OCI-LY7 (cell line): ENCODE results near the gene CA5A.

ENCODE experiments used
- EZH2phosphoT487 ChIP-seq: fragments of 200-600 bp; sonication (generic); IDR thresholded peaks from 2 replicates; pipeline ENCODE4 v1.6.1; 2018; ENCODE audit warnings: low read depth, borderline replicate concordance, mild to moderate bottlenecking, mixed run types, antibody characterized with exemption, low read length, moderate library complexity, mixed read lengths
- TF ChIP-seq, protein P1 (sequence below): fragments of 200-600 bp; sonication (generic); conservative IDR thresholded peaks from 2 replicates; pipeline ENCODE4 v1.5.1; 2014; ENCODE audit warnings: mild to moderate bottlenecking, antibody characterized with exemption, low read length, moderate library complexity, mixed read lengths

DNA sequence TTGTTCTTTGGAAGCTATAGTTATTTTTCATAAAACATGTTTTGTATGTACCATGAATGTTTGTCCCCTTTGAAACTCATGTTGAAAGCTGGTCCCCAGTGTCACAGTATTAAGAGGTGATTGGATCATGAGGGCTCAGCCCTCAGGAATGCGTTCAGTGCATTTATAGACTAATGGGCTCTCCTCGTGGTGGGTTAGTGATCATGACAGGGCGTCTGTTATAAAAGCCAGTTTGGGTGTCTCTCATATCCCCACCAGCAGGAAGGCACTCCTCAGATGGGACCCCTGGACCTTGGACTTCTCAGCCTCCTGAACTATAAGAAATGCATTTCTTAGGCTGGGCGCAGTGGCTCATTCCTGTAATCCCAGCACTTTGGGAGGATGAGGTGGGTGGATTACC, 25.3 kb upstream of the CA5A start:
- TF ChIP-seq, protein P1, sequence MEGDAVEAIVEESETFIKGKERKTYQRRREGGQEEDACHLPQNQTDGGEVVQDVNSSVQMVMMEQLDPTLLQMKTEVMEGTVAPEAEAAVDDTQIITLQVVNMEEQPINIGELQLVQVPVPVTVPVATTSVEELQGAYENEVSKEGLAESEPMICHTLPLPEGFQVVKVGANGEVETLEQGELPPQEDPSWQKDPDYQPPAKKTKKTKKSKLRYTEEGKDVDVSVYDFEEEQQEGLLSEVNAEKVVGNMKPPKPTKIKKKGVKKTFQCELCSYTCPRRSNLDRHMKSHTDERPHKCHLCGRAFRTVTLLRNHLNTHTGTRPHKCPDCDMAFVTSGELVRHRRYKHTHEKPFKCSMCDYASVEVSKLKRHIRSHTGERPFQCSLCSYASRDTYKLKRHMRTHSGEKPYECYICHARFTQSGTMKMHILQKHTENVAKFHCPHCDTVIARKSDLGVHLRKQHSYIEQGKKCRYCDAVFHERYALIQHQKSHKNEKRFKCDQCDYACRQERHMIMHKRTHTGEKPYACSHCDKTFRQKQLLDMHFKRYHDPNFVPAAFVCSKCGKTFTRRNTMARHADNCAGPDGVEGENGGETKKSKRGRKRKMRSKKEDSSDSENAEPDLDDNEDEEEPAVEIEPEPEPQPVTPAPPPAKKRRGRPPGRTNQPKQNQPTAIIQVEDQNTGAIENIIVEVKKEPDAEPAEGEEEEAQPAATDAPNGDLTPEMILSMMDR, result no peak
- no peak for TF ChIP-seq EZH2phosphoT487
